ENCODE data around the gene RBSN.

RBSN gene

DNA sequence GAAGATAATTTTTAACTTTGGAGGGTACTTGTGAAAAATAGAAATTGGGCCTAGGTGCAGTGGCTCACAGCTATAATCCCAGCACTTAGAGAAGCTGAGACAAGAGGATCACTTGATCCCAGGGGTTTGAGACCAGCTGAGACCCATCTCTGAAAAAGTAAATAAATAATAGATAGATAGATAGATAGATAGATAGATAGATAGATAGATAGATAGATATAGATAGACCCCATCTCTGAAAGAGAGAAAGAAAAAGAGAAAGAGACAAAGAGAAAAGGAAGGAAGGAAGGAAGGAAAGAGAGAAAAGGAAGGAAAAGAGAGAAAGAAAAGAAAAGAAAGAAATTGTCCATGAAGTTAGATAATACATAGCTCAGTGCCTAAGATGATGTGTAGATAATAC is 69.3 kb downstream of the RBSN start:
- no peak for DNase-seq (ENCODE audit: low read depth)
- no peak overlapping the region for H3K4me3 ChIP-seq (ENCODE audit: low read length)
- TF ChIP-seq, protein P1, sequence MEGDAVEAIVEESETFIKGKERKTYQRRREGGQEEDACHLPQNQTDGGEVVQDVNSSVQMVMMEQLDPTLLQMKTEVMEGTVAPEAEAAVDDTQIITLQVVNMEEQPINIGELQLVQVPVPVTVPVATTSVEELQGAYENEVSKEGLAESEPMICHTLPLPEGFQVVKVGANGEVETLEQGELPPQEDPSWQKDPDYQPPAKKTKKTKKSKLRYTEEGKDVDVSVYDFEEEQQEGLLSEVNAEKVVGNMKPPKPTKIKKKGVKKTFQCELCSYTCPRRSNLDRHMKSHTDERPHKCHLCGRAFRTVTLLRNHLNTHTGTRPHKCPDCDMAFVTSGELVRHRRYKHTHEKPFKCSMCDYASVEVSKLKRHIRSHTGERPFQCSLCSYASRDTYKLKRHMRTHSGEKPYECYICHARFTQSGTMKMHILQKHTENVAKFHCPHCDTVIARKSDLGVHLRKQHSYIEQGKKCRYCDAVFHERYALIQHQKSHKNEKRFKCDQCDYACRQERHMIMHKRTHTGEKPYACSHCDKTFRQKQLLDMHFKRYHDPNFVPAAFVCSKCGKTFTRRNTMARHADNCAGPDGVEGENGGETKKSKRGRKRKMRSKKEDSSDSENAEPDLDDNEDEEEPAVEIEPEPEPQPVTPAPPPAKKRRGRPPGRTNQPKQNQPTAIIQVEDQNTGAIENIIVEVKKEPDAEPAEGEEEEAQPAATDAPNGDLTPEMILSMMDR (IDR thresholded peaks at IDR 0.05; ENCODE audit: insufficient read depth, low read depth, low read length, missing control alignments) = no peak

DNA sequence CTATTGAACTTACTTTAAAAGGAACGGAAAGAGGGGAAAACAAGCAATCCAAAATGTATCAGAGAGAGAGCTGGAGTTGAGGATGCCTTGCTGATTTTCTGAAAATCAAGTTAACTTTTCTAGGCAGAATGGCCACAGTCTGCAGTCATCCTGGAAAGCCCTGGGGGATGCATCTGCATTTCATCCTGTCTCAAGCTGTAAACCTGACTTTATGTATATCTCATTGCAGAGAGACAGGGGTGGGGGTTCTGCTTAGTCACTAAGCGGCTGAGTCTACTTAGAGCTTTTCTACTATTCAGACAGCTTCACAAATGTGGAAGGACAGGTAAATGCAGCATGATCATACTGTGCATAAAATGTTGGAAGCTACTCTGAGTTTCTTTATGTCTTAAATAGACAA is 75.2 kb downstream of the RBSN start:
- DNase-seq (ENCODE audit: low read depth) = no peak
- no peak overlapping the region for H3K4me3 ChIP-seq (ENCODE audit: low read length)
- TF ChIP-seq, protein P1 (IDR thresholded peaks at IDR 0.05; ENCODE audit: insufficient read depth, low read depth, low read length, missing control alignments) = no peak

DNA sequence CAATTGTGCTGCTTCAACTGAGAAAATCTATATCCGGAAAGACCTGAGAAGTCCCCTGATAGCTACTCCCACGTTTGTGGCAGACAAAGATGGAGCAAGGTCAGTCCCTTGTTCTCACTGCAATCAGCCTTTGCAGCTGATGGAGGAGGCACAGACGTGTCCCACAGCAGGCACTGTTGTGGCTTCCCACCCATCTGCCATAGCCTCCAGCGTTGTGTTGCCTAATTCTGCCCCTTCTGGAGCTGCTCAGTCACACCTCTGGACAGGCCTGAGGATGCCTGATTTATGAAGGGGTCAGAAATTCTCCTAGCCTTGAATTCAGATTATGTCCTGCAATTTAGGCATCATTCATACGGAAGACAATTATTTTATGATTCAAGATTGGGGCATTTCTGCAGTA is 75.7 kb downstream of the RBSN start:
- no peak overlapping the region for H3K4me3 ChIP-seq (ENCODE audit: low read length)
- TF ChIP-seq, protein P1 (IDR thresholded peaks at IDR 0.05; ENCODE audit: insufficient read depth, low read depth, low read length, missing control alignments) = no peak
- DNase-seq (ENCODE audit: low read depth) = no peak

All from epithelial cell of esophagus (primary cell).